ENCODE results near the gene FBXW7. TPM values are rescaled to one million over a fixed set of nuclear protein-coding genes. Genes with fewer than 3 reads are reported as not detected.
"Not testable (repeated sequence)": the region's sequence is repeated elsewhere in the genome, so short reads cannot be mapped to it uniquely, and the experiment has no call there.

The FBXW7 gene
- total RNA-seq, 6 experiments from 2014 or later = 17.4 to 26.1 (median 19.5) TPM

GRCh38 chr4:152545088-152545487 is 9.2 kb upstream of the FBXW7 start:
- H3K27ac Mint-ChIP-seq = no peak overlapping the region
- DNase-seq = no peak
- no peaks in the 10 kb centered on the region for H3K36me3 Mint-ChIP-seq (ENCODE audit: low read depth)
- H3K27me3 Mint-ChIP-seq (ENCODE audit: insufficient read depth) = peaks cover 3% of the 10 kb centered on the region; the same call in 1 of the 2 replicates
- no peaks in the 10 kb centered on the region for H3K4me1 Mint-ChIP-seq (ENCODE audit: low read depth)
- no peaks in the 10 kb centered on the region for H3K9me3 Mint-ChIP-seq
- no peak overlapping the region for H3K4me3 Mint-ChIP-seq
- TF ChIP-seq CTCF (IDR thresholded peaks at IDR 0.05) = no peak

GRCh38 chr4:152544533-152544932 is 8.6 kb upstream of the FBXW7 start:
- H3K27me3 Mint-ChIP-seq (ENCODE audit: insufficient read depth); H3K4me3 Mint-ChIP-seq; DNase-seq; H3K9me3 Mint-ChIP-seq; H3K36me3 Mint-ChIP-seq (ENCODE audit: low read depth); H3K27ac Mint-ChIP-seq; H3K4me1 Mint-ChIP-seq (ENCODE audit: low read depth): not testable (repeated sequence)

- Mint-ChIP-seq H3K4me3 (no peak overlapping the region), H3K27ac (no peak overlapping the region), H3K36me3 (ENCODE audit: low read depth) (no peaks in the 10 kb centered on the region), H3K4me1 (ENCODE audit: low read depth) (peaks cover 19% of the 10 kb centered on the region), H3K27me3 (ENCODE audit: insufficient read depth) (no peaks in the 10 kb centered on the region; the same call in 1 of the 2 replicates), H3K9me3 (no peaks in the 10 kb centered on the region)
- DNase-seq = no peak
- no peak for TF ChIP-seq CTCF (IDR thresholded peaks at IDR 0.05)
Measured at GRCh38 chr4:152540941-152541340, 5.0 kb upstream of the FBXW7 start.

GRCh38 chr4:152540293-152540674 is 4.4 kb upstream of the FBXW7 start:
- no peaks in the 10 kb centered on the region for H3K36me3 Mint-ChIP-seq (ENCODE audit: low read depth)
- no peaks in the 10 kb centered on the region; the same call in 1 of the 2 replicates for H3K27me3 Mint-ChIP-seq (ENCODE audit: insufficient read depth)
- no peak overlapping the region for H3K27ac Mint-ChIP-seq
- no peak overlapping the region for H3K4me3 Mint-ChIP-seq
- peaks cover 19% of the 10 kb centered on the region for H3K4me1 Mint-ChIP-seq (ENCODE audit: low read depth)
- no peak for DNase-seq
- no peaks in the 10 kb centered on the region for H3K9me3 Mint-ChIP-seq
- no peak; the same call in 1 of the 2 replicates for TF ChIP-seq CTCF (IDR thresholded peaks at IDR 0.05)

- no peak for DNase-seq
- Mint-ChIP-seq H3K27ac (no peak overlapping the region), H3K36me3 (ENCODE audit: low read depth) (no peaks in the 10 kb centered on the region; the same call in 1 of the 2 replicates), H3K4me1 (ENCODE audit: low read depth) (peaks cover 20% of the 10 kb centered on the region), H3K27me3 (ENCODE audit: insufficient read depth) (no peaks in the 10 kb centered on the region; the same call in 1 of the 2 replicates), H3K4me3 (no peak overlapping the region), H3K9me3 (no peaks in the 10 kb centered on the region)
- no peak for TF ChIP-seq CTCF (IDR thresholded peaks at IDR 0.05)
Measured at GRCh38 chr4:152539556-152540292, 3.8 kb upstream of the FBXW7 start.

- Mint-ChIP-seq H3K4me3 (peak overlapping the region; percentile 91), H3K9me3 (no peaks in the 10 kb centered on the region), H3K36me3 (ENCODE audit: low read depth) (no peaks in the 10 kb centered on the region; the same call in 1 of the 2 replicates), H3K27me3 (ENCODE audit: insufficient read depth) (no peaks in the 10 kb centered on the region; the same call in 1 of the 2 replicates), H3K4me1 (ENCODE audit: low read depth) (peaks cover 36% of the 10 kb centered on the region), H3K27ac (0 out of 2 replicates have a peak overlapping the region, but pooled peaks have one; percentile 29)
- TF ChIP-seq CTCF (IDR thresholded peaks at IDR 0.05) = no peak
- no peak for DNase-seq
Measured at GRCh38 chr4:152537881-152538280, 2.0 kb upstream of the FBXW7 start.
